GM12878 (cell line): ENCODE measurements around the gene LTBP3. TPM values are rescaled to one million over a fixed set of nuclear protein-coding genes. Genes with fewer than 3 reads are reported as not detected.

Experiments used
- ATAC-seq: fragments of 200-7000 bp; cut with Tn5 transposase; 3 replicates; pipeline ENCODE4 v1.9.1; 2020; ENCODE audit warnings: mild to moderate bottlenecking, moderate library complexity
- BruUV-seq: library from RNA; stranded (reverse); fragments of 400-500 nt; replicated peaks from 2 replicates; lab custom pipeline; 2021; lab: Mats Ljungman, UMichigan
- CTCF ChIA-PET: fragments of 300-600 bp; sonication (Branson Sonifier 250); formaldehyde crosslinking; extraction: SDS; loops from one replicate; lab custom pipeline; 2021; ENCODE audit warnings: inconsistent platforms; lab: Yijun Ruan, JAX
- POLR2A ChIA-PET: fragments of 350-600 bp; formaldehyde crosslinking; extraction: SDS; loops from one replicate; lab custom pipeline; 2021; ENCODE audit warnings: inconsistent platforms; lab: Charles Lee
- RAD21 ChIA-PET: fragments of 300-600 bp; sonication (Branson Sonifier 250); formaldehyde crosslinking; loops from one replicate; lab custom pipeline; 2023; ENCODE audit warnings: antibody characterized with exemption; ENCODE audit not compliant: unreplicated experiment; lab: Charles Lee
- SMC1A ChIA-PET: fragments of 300-600 bp; sonication (Branson Sonifier 250); formaldehyde crosslinking; loops from one replicate; lab custom pipeline; 2023; ENCODE audit not compliant: unreplicated experiment, uncharacterized antibody; lab: Charles Lee
- DNase-seq: peaks from one replicate; pipeline ENCODE4 v3.0.0-alpha.2; 2011; ENCODE audit warnings: low read depth, low spot score
- FAIRE-seq: peaks from 3 replicates; lab custom pipeline; 2011; peaks lifted over from hg19 to GRCh38; lab: Jason Lieb, UNC
- H2AFZ ChIP-seq: 2 replicates; pipeline ENCODE4 v1.6.0; 2011; ENCODE audit warnings: low read depth, low read length, control low read depth; ENCODE audit not compliant: control insufficient read depth
- H3K27ac ChIP-seq: 2 replicates; pipeline ENCODE4 v1.5.1; 2011; ENCODE audit warnings: control low read depth; ENCODE audit not compliant: control insufficient read depth, insufficient read depth
- H3K27me3 ChIP-seq, 2 experiments: replicated peaks in 1 of 2; 2 replicates each; pipeline versions ENCODE4 v1.6.0 to v1.6.1; 2011; ENCODE audit warnings: low read length in 1 of 2; ENCODE audit not compliant: control insufficient read depth in 2 of 2, insufficient read depth in 2 of 2
- H3K36me3 ChIP-seq, 2 experiments: 2 replicates each; pipeline ENCODE4 v1.5.1; 2011; ENCODE audit warnings: low read length in 1 of 2; ENCODE audit not compliant: control insufficient read depth in 2 of 2, insufficient read depth in 2 of 2
- H3K4me1 ChIP-seq: 2 replicates; pipeline ENCODE4 v1.6.1; 2011; ENCODE audit warnings: mild to moderate bottlenecking, low read length, moderate library complexity, mixed read lengths; ENCODE audit not compliant: control insufficient read depth, insufficient read depth
- H3K4me2 ChIP-seq: 2 replicates; pipeline ENCODE4 v1.6.0; 2011; ENCODE audit warnings: control low read depth; ENCODE audit not compliant: control insufficient read depth, insufficient read depth
- H3K4me3 ChIP-seq: fragments of 200-600 bp; sonication (generic); 2 replicates; pipeline ENCODE4 v1.5.1; 2016
- H3K79me2 ChIP-seq: 2 replicates; pipeline ENCODE4 v1.6.0; 2011; ENCODE audit warnings: low read length; ENCODE audit not compliant: control insufficient read depth, insufficient read depth
- H3K9ac ChIP-seq: 2 replicates; pipeline ENCODE4 v1.8.0; 2011; ENCODE audit warnings: low read length, control low read depth, mixed read lengths; ENCODE audit not compliant: control insufficient read depth, insufficient read depth
- H3K9me3 ChIP-seq: replicated peaks from 3 replicates; pipeline ENCODE4 v1.5.1; 2011; ENCODE audit warnings: mild to moderate bottlenecking, low read length; ENCODE audit not compliant: control insufficient read depth, insufficient read depth
- H4K20me1 ChIP-seq: 2 replicates; pipeline ENCODE4 v1.6.0; 2011; ENCODE audit not compliant: control insufficient read depth, insufficient read depth
- EED ChIP-seq: sonication (generic); IDR thresholded peaks from 2 replicates; pipeline ENCODE4 v1.6.1; 2016; ENCODE audit warnings: antibody characterized with exemption, low read depth
- HDAC2 ChIP-seq: fragments of 200-600 bp; sonication (generic); IDR thresholded peaks from 2 replicates; pipeline ENCODE4 v1.6.1; 2017
- HDAC6 ChIP-seq: fragments of 200-600 bp; sonication (generic); IDR thresholded peaks from one replicate; pipeline ENCODE4 v1.8.0; 2017; ENCODE audit warnings: antibody characterized with exemption; ENCODE audit not compliant: unreplicated experiment
- HSF1 ChIP-seq: fragments of 150-350 bp; IDR thresholded peaks from 2 replicates; pipeline ENCODE4 v1.6.1; 2014; ENCODE audit warnings: mild to moderate bottlenecking, low read depth, low read length
- IKZF2 ChIP-seq, 2 experiments: fragments of 450-650 bp; IDR thresholded peaks; 2 replicates each; pipeline ENCODE4 v1.6.1; 2017; ENCODE audit warnings: mild to moderate bottlenecking in 2 of 2, moderate library complexity in 2 of 2
- KAT2A ChIP-seq: conservative IDR thresholded peaks from 2 replicates; pipeline ENCODE4 v1.6.1; 2011; ENCODE audit warnings: low read depth, low read length; ENCODE audit not compliant: control insufficient read depth
- LARP7 ChIP-seq: fragments of 450-650 bp; IDR thresholded peaks from 2 replicates; pipeline ENCODE4 v1.6.1; 2017; ENCODE audit warnings: mild to moderate bottlenecking
- MEF2A ChIP-seq: IDR thresholded peaks from 2 replicates; pipeline ENCODE4 v1.6.1; 2011; ENCODE audit warnings: low read depth, mild to moderate bottlenecking, low read length, moderate library complexity; ENCODE audit not compliant: insufficient read depth
- MLLT1 ChIP-seq: fragments of 450-650 bp; IDR thresholded peaks from 2 replicates; pipeline ENCODE4 v1.6.1; 2016; ENCODE audit warnings: mild to moderate bottlenecking
- MXI1 ChIP-seq: fragments of 150-350 bp; IDR thresholded peaks from 2 replicates; pipeline ENCODE4 v1.6.1; 2011; ENCODE audit warnings: low read depth, mild to moderate bottlenecking, inconsistent platforms, low read length, improper control_type of control experiment
- NFIC ChIP-seq: IDR thresholded peaks from 2 replicates; pipeline ENCODE4 v1.6.1; 2012; ENCODE audit warnings: low read depth, mild to moderate bottlenecking, inconsistent platforms, low read length, moderate library complexity
- NR2C1 ChIP-seq: fragments of 450-650 bp; IDR thresholded peaks from 2 replicates; pipeline ENCODE4 v1.6.1; 2017; ENCODE audit warnings: antibody characterized with exemption, mild to moderate bottlenecking, moderate library complexity
- SMAD5 ChIP-seq: IDR thresholded peaks from 2 replicates; pipeline ENCODE4 v1.6.1; 2016; ENCODE audit warnings: antibody characterized with exemption, low read depth
- TBL1XR1 ChIP-seq: IDR thresholded peaks from 2 replicates; pipeline ENCODE4 v1.6.1; 2012; ENCODE audit warnings: low read depth, low read length, improper control_type of control experiment
- TCF12 ChIP-seq: IDR thresholded peaks from 2 replicates; pipeline ENCODE4 v1.6.1; 2011; ENCODE audit warnings: low read depth, mild to moderate bottlenecking, low read length
- WRNIP1 ChIP-seq: IDR thresholded peaks from 2 replicates; pipeline ENCODE4 v1.6.1; 2011; ENCODE audit warnings: low read depth, low read length, improper control_type of control experiment, borderline replicate concordance
- ZBTB33 ChIP-seq: fragments of 450-650 bp; IDR thresholded peaks from 2 replicates; pipeline ENCODE4 v1.6.1; 2017; ENCODE audit warnings: mild to moderate bottlenecking
- ZNF207 ChIP-seq: fragments of 450-650 bp; IDR thresholded peaks from 2 replicates; pipeline ENCODE4 v1.6.1; 2014; ENCODE audit warnings: antibody characterized with exemption, mild to moderate bottlenecking, borderline replicate concordance
- ZNF217 ChIP-seq: fragments of 450-650 bp; IDR thresholded peaks from 2 replicates; pipeline ENCODE4 v1.6.1; 2017; ENCODE audit warnings: antibody characterized with exemption, mild to moderate bottlenecking
- WGBS: methylation state at CpG from one replicate; pipeline ENCODE4 v1.1.6; 2016; ENCODE audit warnings: low lambda C conversion rate; ENCODE audit not compliant: insufficient replicate concordance, insufficient coverage; ENCODE audit errors: missing lambda C conversion rate; 5-methylcytosine and 5-hydroxymethylcytosine counted together
- in situ Hi-C: fragments of 300-500 bp; cut with MboI; formaldehyde crosslinking; loops from 9 replicates; pipeline ENCODE4 v1.14.3; 2018; ENCODE audit warnings: mixed read lengths
- intact Hi-C: fragments of 100-400 bp; cut with micrococcal nuclease; formaldehyde crosslinking; loops from one replicate; pipeline ENCODE4 v1.14.2; 2022; ENCODE audit not compliant: unreplicated experiment
- polyA plus RNA-seq, 11 experiments: library from polyadenylated mRNA; depleted of rRNA in 4 of 11; unstranded in 6 of 11; stranded (reverse) in 5 of 11; fragments of >200 nt; fragmentation: Nextera tagmentation in 4 of 11; fragmentation: Illumina TruSeq in 1 of 11; extraction: Ambion mirVana in 4 of 11; extraction: Trizol in 1 of 11; gene quantifications; 1 replicate in 1 of 11; 2 replicates in 10 of 11; pipeline versions ENCODE4 v1.2.1 to v1.2.3, GENCODE V29; 2011 to 2016; ENCODE audit warnings: inconsistent platforms in 2 of 11, missing spikeins in 2 of 11, low read depth in 1 of 11
- total RNA-seq, 4 experiments: library from RNA; depleted of rRNA in 3 of 4; stranded (reverse); fragments of >200 nt in 3 of 4; fragmentation: Illumina TruSeq in 1 of 4; extraction: Trizol in 1 of 4; gene quantifications; 2 replicates each; pipeline versions ENCODE4 v1.2.1 to v1.2.3, GENCODE V29; 2013 to 2021

Gene LTBP3
- total and polyA plus RNA-seq, 10 of the 15 experiments (the other 5 are each of a cell fraction or from before 2014, with no cell fraction given): 2.2 to 12.2 (median 6.2) TPM; not detected in 2

- in situ Hi-C loops: no loop called here
- TSS peak; percentile 60 for BruUV-seq
- peak overlapping the region; percentile 100 for H3K27ac ChIP-seq
- H3K79me2 ChIP-seq: peaks cover 64% of the 10 kb centered on the region
- RAD21 ChIA-PET: interaction anchor here (0.7 to 14.2 kb wide), 13 partner anchors 9 to 131 kb away, joined by 3 to 282 read pairs (median 5); partner anchors contain the start of genes NEAT1 and ZNRD2
- no peak overlapping the region; the same call in 1 of the 2 replicates for H2AFZ ChIP-seq
- H3K4me3 ChIP-seq: peak overlapping the region; percentile 61
- H4K20me1 ChIP-seq: no peaks in the 10 kb centered on the region
- CTCF ChIA-PET: interaction anchor here (1.5 to 27.9 kb wide), 5 partner anchors 13 to 77 kb away, joined by 4 to 728 read pairs (median 10); no protein-coding TSS in a partner anchor
- no peaks in the 10 kb centered on the region for H3K36me3 ChIP-seq
- no peak for DNase-seq
- POLR2A ChIA-PET: interaction anchor here (0.9 to 16.2 kb wide), 13 partner anchors 6 to 109 kb away, joined by 3 to 429 read pairs (median 7); partner anchors contain the start of gene NEAT1
- H3K27me3 ChIP-seq: no peaks in the 10 kb centered on the region
- 1% methylated on average over 12 of the region's 12 CpGs for WGBS
- intact Hi-C loops: loop anchor here (2.0 kb wide), 1 partner anchor 53 kb away; no protein-coding TSS in a partner anchor
- FAIRE-seq: no peak
- H3K9ac ChIP-seq: peak overlapping the region; percentile 81
- no peaks in the 10 kb centered on the region for H3K9me3 ChIP-seq
- H3K4me2 ChIP-seq: peak overlapping the region; percentile 77
- peaks cover 74% of the 10 kb centered on the region for H3K4me1 ChIP-seq
- SMC1A ChIA-PET: interaction anchor here (0.8 to 15.8 kb wide), 11 partner anchors 13 to 142 kb away, joined by 3 to 146 read pairs (median 5); partner anchors contain the start of gene NEAT1
- ATAC-seq: peak; percentile 0; the same call in 2 of the 3 replicates
- TF ChIP-seq HDAC2: no peak
- TF ChIP-seq KAT2A: no peak
- TF ChIP-seq ZBTB33: no peak
- peak; percentile 83; the same call in 1 of the 2 replicates for TF ChIP-seq WRNIP1
- TF ChIP-seq LARP7: no peak
- TF ChIP-seq MEF2A: no peak
- peak in 1 of 2 experiments; percentile 5; a peak in 3 of 4 replicates for TF ChIP-seq IKZF2 (IDR thresholded peaks at IDR 0.05)
- no peak for TF ChIP-seq HDAC6
- no peak for TF ChIP-seq TCF12
- peak; percentile 24 for TF ChIP-seq SMAD5
- 0 out of 2 replicates have a peak, but pooled peaks have one; percentile 13 for TF ChIP-seq ZNF207
- no peak for TF ChIP-seq EED
- TF ChIP-seq NR2C1: no peak
- 0 out of 2 replicates have a peak, but pooled peaks have one; percentile 28 for TF ChIP-seq MXI1
- TF ChIP-seq TBL1XR1: no peak; the same call in 1 of the 2 replicates
- TF ChIP-seq NFIC: no peak
- TF ChIP-seq MLLT1: peak; percentile 75
- no peak for TF ChIP-seq ZNF217
- peak; percentile 91; the same call in 1 of the 2 replicates for TF ChIP-seq HSF1
Observed at GRCh38 chr11:65493367-65494176, 64.6 kb downstream of the LTBP3 start.
